Neural cell (in vitro differentiated cells): Measurements from ENCODE around the gene ZCCHC17.

ENCODE experiments used
- EP300 ChIP-seq: fragments of 450-650 bp; conservative IDR thresholded peaks from 2 replicates; pipeline ENCODE4 v1.6.1; 2014; ENCODE audit warnings: antibody characterized with exemption, mild to moderate bottlenecking, moderate library complexity; ENCODE audit not compliant: poor library complexity, severe bottlenecking
- EZH2 ChIP-seq: fragments of 200-600, 300-800 bp; shearing (Covaris generic), sonication (generic); IDR thresholded peaks from 2 replicates; pipeline ENCODE4 v1.6.1; 2014; ENCODE audit warnings: antibody characterized with exemption, low read length, borderline replicate concordance, mild to moderate bottlenecking; ENCODE audit not compliant: insufficient read depth, poor library complexity, severe bottlenecking
- MXI1 ChIP-seq: fragments of 450-650 bp; conservative IDR thresholded peaks from 2 replicates; pipeline ENCODE4 v1.6.1; 2014; ENCODE audit warnings: antibody characterized with exemption, mild to moderate bottlenecking; ENCODE audit not compliant: poor library complexity, severe bottlenecking
- POLR2AphosphoS5 ChIP-seq: IDR thresholded peaks from 2 replicates; pipeline ENCODE4 v1.6.1; 2012
- RAD21 ChIP-seq: fragments of 450-650 bp; conservative IDR thresholded peaks from 2 replicates; pipeline ENCODE4 v1.6.1; 2014; ENCODE audit warnings: antibody characterized with exemption, mild to moderate bottlenecking, moderate library complexity
- SMC3 ChIP-seq: fragments of 450-650 bp; conservative IDR thresholded peaks from 2 replicates; pipeline ENCODE4 v1.6.1; 2014; ENCODE audit warnings: antibody characterized with exemption, mild to moderate bottlenecking, moderate library complexity; ENCODE audit not compliant: poor library complexity
- TAF1 ChIP-seq: IDR thresholded peaks from 2 replicates; pipeline ENCODE4 v1.6.1; 2012; ENCODE audit warnings: low read depth
- TF ChIP-seq, protein P1 (sequence below): fragments of 450-650 bp; IDR thresholded peaks from 2 replicates; pipeline ENCODE4 v1.5.1; 2014; ENCODE audit warnings: antibody characterized with exemption, mild to moderate bottlenecking, moderate library complexity; ENCODE audit not compliant: poor library complexity, severe bottlenecking
- TF ChIP-seq, protein P2 (sequence below): IDR thresholded peaks from 2 replicates; pipeline ENCODE4 v1.6.1; 2012; ENCODE audit warnings: borderline replicate concordance

DNA sequence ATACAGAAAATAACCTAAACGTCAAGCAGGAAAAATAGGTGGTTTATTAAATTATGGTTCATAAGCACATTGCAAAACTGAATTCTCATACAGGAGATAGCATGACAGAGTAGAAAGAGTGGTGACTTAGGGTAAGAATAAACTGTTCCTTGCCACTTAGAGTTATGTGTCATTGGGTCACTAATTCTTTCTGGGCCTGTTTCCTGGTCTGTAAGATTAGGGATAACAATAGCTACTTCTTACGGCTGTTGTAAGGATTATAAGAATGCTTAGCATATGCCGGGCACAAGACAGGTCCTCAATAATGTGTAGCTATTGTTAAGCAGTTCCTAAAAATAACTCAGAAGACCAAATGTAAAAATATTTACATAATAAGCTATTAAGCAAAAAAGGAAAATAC is 24.5 kb upstream of the ZCCHC17 start:
- no peak for TF ChIP-seq EP300
- TF ChIP-seq, protein P1, sequence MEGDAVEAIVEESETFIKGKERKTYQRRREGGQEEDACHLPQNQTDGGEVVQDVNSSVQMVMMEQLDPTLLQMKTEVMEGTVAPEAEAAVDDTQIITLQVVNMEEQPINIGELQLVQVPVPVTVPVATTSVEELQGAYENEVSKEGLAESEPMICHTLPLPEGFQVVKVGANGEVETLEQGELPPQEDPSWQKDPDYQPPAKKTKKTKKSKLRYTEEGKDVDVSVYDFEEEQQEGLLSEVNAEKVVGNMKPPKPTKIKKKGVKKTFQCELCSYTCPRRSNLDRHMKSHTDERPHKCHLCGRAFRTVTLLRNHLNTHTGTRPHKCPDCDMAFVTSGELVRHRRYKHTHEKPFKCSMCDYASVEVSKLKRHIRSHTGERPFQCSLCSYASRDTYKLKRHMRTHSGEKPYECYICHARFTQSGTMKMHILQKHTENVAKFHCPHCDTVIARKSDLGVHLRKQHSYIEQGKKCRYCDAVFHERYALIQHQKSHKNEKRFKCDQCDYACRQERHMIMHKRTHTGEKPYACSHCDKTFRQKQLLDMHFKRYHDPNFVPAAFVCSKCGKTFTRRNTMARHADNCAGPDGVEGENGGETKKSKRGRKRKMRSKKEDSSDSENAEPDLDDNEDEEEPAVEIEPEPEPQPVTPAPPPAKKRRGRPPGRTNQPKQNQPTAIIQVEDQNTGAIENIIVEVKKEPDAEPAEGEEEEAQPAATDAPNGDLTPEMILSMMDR: no peak
- no peak for TF ChIP-seq POLR2AphosphoS5
- TF ChIP-seq TAF1: no peak
- TF ChIP-seq MXI1: no peak
- TF ChIP-seq, protein P2, sequence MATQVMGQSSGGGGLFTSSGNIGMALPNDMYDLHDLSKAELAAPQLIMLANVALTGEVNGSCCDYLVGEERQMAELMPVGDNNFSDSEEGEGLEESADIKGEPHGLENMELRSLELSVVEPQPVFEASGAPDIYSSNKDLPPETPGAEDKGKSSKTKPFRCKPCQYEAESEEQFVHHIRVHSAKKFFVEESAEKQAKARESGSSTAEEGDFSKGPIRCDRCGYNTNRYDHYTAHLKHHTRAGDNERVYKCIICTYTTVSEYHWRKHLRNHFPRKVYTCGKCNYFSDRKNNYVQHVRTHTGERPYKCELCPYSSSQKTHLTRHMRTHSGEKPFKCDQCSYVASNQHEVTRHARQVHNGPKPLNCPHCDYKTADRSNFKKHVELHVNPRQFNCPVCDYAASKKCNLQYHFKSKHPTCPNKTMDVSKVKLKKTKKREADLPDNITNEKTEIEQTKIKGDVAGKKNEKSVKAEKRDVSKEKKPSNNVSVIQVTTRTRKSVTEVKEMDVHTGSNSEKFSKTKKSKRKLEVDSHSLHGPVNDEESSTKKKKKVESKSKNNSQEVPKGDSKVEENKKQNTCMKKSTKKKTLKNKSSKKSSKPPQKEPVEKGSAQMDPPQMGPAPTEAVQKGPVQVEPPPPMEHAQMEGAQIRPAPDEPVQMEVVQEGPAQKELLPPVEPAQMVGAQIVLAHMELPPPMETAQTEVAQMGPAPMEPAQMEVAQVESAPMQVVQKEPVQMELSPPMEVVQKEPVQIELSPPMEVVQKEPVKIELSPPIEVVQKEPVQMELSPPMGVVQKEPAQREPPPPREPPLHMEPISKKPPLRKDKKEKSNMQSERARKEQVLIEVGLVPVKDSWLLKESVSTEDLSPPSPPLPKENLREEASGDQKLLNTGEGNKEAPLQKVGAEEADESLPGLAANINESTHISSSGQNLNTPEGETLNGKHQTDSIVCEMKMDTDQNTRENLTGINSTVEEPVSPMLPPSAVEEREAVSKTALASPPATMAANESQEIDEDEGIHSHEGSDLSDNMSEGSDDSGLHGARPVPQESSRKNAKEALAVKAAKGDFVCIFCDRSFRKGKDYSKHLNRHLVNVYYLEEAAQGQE: no peak
- no peak for TF ChIP-seq EZH2
- no peak for TF ChIP-seq SMC3
- no peak for TF ChIP-seq RAD21
